MM.1S (cell line): Measurements from ENCODE around the gene IGF1R.

Experiments
- DNase-seq: peaks from one replicate; pipeline ENCODE4 v3.0.0-alpha.2; 2015
- H2AFZ ChIP-seq: fragments of 300-600 bp; sonication (generic); 2 replicates; pipeline ENCODE4 v1.6.0; 2016; ENCODE audit warnings: antibody characterized with exemption, low read length
- H3F3A ChIP-seq: fragments of 300-600 bp; sonication (generic); 2 replicates; pipeline ENCODE4 v1.6.1; 2016; ENCODE audit warnings: mild to moderate bottlenecking, antibody characterized with exemption, low read length, moderate library complexity, mixed read lengths; ENCODE audit not compliant: insufficient read depth
- H3K27ac ChIP-seq: fragments of 300-600 bp; sonication (generic); 2 replicates; pipeline ENCODE4 v1.5.1; 2016; ENCODE audit warnings: mild to moderate bottlenecking, low read length
- H3K27me3 ChIP-seq: fragments of 300-600 bp; sonication (generic); replicated peaks from 2 replicates; pipeline ENCODE4 v1.6.0; 2016; ENCODE audit warnings: low read length; ENCODE audit not compliant: insufficient read depth
- H3K36me3 ChIP-seq: fragments of 300-600 bp; sonication (generic); replicated peaks from 2 replicates; pipeline ENCODE4 v1.6.1; 2016; ENCODE audit warnings: mild to moderate bottlenecking, low read length, mixed read lengths; ENCODE audit not compliant: insufficient read depth
- H3K4me1 ChIP-seq: fragments of 300-600 bp; sonication (generic); 2 replicates; pipeline ENCODE4 v1.6.1; 2016; ENCODE audit warnings: low read length, mixed read lengths
- H3K4me2 ChIP-seq: fragments of 300-600 bp; sonication (generic); 2 replicates; pipeline ENCODE4 v1.6.0; 2016; ENCODE audit warnings: low read depth, low read length
- H3K4me3 ChIP-seq: fragments of 300-600 bp; sonication (generic); 2 replicates; pipeline ENCODE4 v1.5.1; 2016; ENCODE audit warnings: low read length, mixed read lengths
- H3K79me2 ChIP-seq: fragments of 300-600 bp; sonication (generic); 2 replicates; pipeline ENCODE4 v1.6.1; 2016; ENCODE audit warnings: mixed run types, low read length, mixed read lengths
- H3K9ac ChIP-seq: fragments of 300-600 bp; sonication (generic); 2 replicates; pipeline ENCODE4 v1.6.1; 2016; ENCODE audit warnings: low read length, mixed read lengths
- H3K9me2 ChIP-seq: fragments of 300-600 bp; sonication (generic); replicated peaks from 2 replicates; pipeline ENCODE4 v1.6.1; 2016; ENCODE audit warnings: mild to moderate bottlenecking, low read length, mixed read lengths; ENCODE audit not compliant: insufficient read depth
- H3K9me3 ChIP-seq: fragments of 300-600 bp; sonication (generic); replicated peaks from 2 replicates; pipeline ENCODE4 v1.6.1; 2016; ENCODE audit warnings: mild to moderate bottlenecking, low read length, mixed read lengths; ENCODE audit not compliant: insufficient read depth
- H4K20me1 ChIP-seq: fragments of 300-600 bp; sonication (generic); 2 replicates; pipeline ENCODE4 v1.6.1; 2016; ENCODE audit warnings: mild to moderate bottlenecking, low read length, moderate library complexity, mixed read lengths; ENCODE audit not compliant: insufficient read depth
- CTCF ChIP-seq: fragments of 300-600 bp; sonication (generic); IDR thresholded peaks from 2 replicates; pipeline ENCODE4 v1.5.1; 2016; ENCODE audit warnings: antibody characterized with exemption, low read length, mixed read lengths
- EZH2 ChIP-seq: fragments of 300-600 bp; sonication (generic); optimal IDR thresholded peaks from 2 replicates; pipeline ENCODE3; 2017; ENCODE audit warnings: low read depth, mild to moderate bottlenecking, antibody characterized with exemption, low read length, mixed read lengths
- EZH2phosphoT487 ChIP-seq: fragments of 300-600 bp; sonication (generic); IDR thresholded peaks from 2 replicates; pipeline ENCODE4 v1.6.1; 2018; ENCODE audit warnings: antibody characterized with exemption, low read length

IGF1R gene

GRCh38 chr15:98705070-98705469 is 56.7 kb downstream of the IGF1R start:
- Histone ChIP-seq H3K4me3 (no peak overlapping the region), H3K27me3 (no peaks in the 10 kb centered on the region), H3K9ac (no peak overlapping the region), H3K4me1 (no peaks in the 10 kb centered on the region), H3K9me2 (no peaks in the 10 kb centered on the region), H4K20me1 (peaks cover 10% of the 10 kb centered on the region; the same call in 1 of the 2 replicates), H3K4me2 (no peak overlapping the region), H3K9me3 (no peaks in the 10 kb centered on the region), H3K79me2 (peaks cover 76% of the 10 kb centered on the region), H3F3A (no peaks in the 10 kb centered on the region), H3K27ac (no peak overlapping the region), H3K36me3 (peaks cover 5% of the 10 kb centered on the region; the same call in 1 of the 2 replicates), H2AFZ (no peak overlapping the region)
- TF ChIP-seq EZH2: no peak
- no peak for TF ChIP-seq EZH2phosphoT487
- TF ChIP-seq CTCF: no peak
- no peak for DNase-seq

- DNase-seq: no peak
- Histone ChIP-seq H3K9me3 (no peaks in the 10 kb centered on the region), H3K79me2 (peaks cover 76% of the 10 kb centered on the region), H3K27me3 (no peaks in the 10 kb centered on the region), H3K36me3 (peaks cover 5% of the 10 kb centered on the region; the same call in 1 of the 2 replicates), H3K27ac (no peak overlapping the region), H3K4me3 (no peak overlapping the region), H3K4me2 (no peak overlapping the region), H3F3A (no peaks in the 10 kb centered on the region), H2AFZ (no peak overlapping the region), H3K9ac (no peak overlapping the region), H3K4me1 (no peaks in the 10 kb centered on the region), H4K20me1 (peaks cover 6% of the 10 kb centered on the region; the same call in 1 of the 2 replicates), H3K9me2 (no peaks in the 10 kb centered on the region)
- TF ChIP-seq CTCF (no peak), EZH2phosphoT487 (no peak), EZH2 (no peak)
Observed at GRCh38 chr15:98706387-98706786, 58.0 kb downstream of the IGF1R start.

GRCh38 chr15:98706986-98707385 is 58.6 kb downstream of the IGF1R start:
- no peak for DNase-seq
- H3F3A ChIP-seq: no peaks in the 10 kb centered on the region
- no peak overlapping the region for H3K9ac ChIP-seq
- no peaks in the 10 kb centered on the region for H3K4me1 ChIP-seq
- H3K27me3 ChIP-seq: no peaks in the 10 kb centered on the region
- H3K79me2 ChIP-seq: peaks cover 82% of the 10 kb centered on the region
- no peaks in the 10 kb centered on the region for H3K9me3 ChIP-seq
- no peaks in the 10 kb centered on the region for H3K9me2 ChIP-seq
- H3K27ac ChIP-seq: no peak overlapping the region
- H3K4me2 ChIP-seq: no peak overlapping the region
- TF ChIP-seq EZH2: no peak
- no peak for TF ChIP-seq CTCF
- TF ChIP-seq EZH2phosphoT487: no peak
- peaks cover 5% of the 10 kb centered on the region; the same call in 1 of the 2 replicates for H3K36me3 ChIP-seq
- peaks cover 12% of the 10 kb centered on the region; the same call in 1 of the 2 replicates for H4K20me1 ChIP-seq
- no peak overlapping the region for H3K4me3 ChIP-seq
- H2AFZ ChIP-seq: no peak overlapping the region
